ENCODE results near the gene FOXA2. TPM values are rescaled to one million over a fixed set of nuclear protein-coding genes. Genes with fewer than 3 reads are reported as not detected.

FOXA2 gene
- polyA plus RNA-seq, 3 donors = not detected

DNA sequence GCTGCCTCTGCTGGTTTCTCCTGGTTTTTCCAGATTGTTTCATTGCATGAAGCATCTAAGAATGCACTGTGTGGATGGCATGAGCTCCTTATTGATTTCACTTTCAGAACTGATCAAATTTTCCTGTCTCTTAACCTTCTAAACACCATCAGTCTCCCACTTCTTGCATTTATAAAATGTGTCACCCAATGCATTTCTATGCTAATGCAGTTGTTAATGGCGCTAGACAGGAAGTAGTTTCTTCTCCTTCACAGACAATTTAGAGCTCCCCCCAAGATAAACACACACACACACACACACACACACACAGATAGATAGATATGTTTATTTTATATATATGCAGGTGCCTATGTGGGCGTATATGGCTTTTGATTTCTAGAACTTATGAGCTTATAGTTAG, 45.6 kb upstream of the FOXA2 start:
- intact Hi-C loops (cut with micrococcal nuclease) = no loop called here
- Histone ChIP-seq H3K4me2 (replicated peaks; ENCODE audit: extremely low read depth, low read length, poor library complexity, severe bottlenecking) (no peak overlapping the region), H3K9me3 (replicated peaks in 1 of 2; ENCODE audit: control insufficient read depth in 1 of 2, insufficient read depth in 1 of 2, low read length in 2 of 2) (no peaks in the 10 kb centered on the region), H3K27ac (ENCODE audit: low read depth in 1 of 2, low read length in 2 of 2) (no peak overlapping the region), H3K79me2 (ENCODE audit: insufficient read depth, low read length) (no peaks in the 10 kb centered on the region), H3K27me3 (ENCODE audit: control insufficient read depth in 2 of 2, insufficient read depth in 2 of 2, low read length in 2 of 2) (no peaks in the 10 kb centered on the region), H3K4me1 (ENCODE audit: control insufficient read depth in 1 of 2, insufficient read depth in 2 of 2, low read length in 2 of 2) (no peaks in the 10 kb centered on the region), H2AFZ (ENCODE audit: insufficient read depth, low read depth, low read length, poor library complexity, severe bottlenecking) (no peak overlapping the region), H3K9ac (ENCODE audit: insufficient read depth, low read length, poor library complexity, severe bottlenecking) (no peak overlapping the region), H3K36me3 (replicated peaks in 1 of 2; ENCODE audit: control insufficient read depth in 1 of 2, insufficient read depth in 2 of 2, low read length in 2 of 2) (no peaks in the 10 kb centered on the region), H3K4me3 (replicated peaks in 1 of 3; ENCODE audit: low read depth in 2 of 3, low read length in 3 of 3) (no peak overlapping the region), H4K20me1 (ENCODE audit: insufficient read depth, low read length) (no peaks in the 10 kb centered on the region)
- Mint-ChIP-seq H3K4me1 (no peaks in the 10 kb centered on the region), H3K4me3 (no peak overlapping the region), H3K27ac (no peak overlapping the region), H3K36me3 (no peaks in the 10 kb centered on the region), H3K9me3 (no peaks in the 10 kb centered on the region), H3K27me3 (ENCODE audit: low read depth in 3 of 3) (peaks cover 7 to 9% (median 9%) of the 10 kb centered on the region in 3 donors)
- no CpG with 5 or more reads among the region's 2 CpGs for WGBS (ENCODE audit: insufficient coverage)
- no peak for DNase-seq
- TF ChIP-seq, protein P1, sequence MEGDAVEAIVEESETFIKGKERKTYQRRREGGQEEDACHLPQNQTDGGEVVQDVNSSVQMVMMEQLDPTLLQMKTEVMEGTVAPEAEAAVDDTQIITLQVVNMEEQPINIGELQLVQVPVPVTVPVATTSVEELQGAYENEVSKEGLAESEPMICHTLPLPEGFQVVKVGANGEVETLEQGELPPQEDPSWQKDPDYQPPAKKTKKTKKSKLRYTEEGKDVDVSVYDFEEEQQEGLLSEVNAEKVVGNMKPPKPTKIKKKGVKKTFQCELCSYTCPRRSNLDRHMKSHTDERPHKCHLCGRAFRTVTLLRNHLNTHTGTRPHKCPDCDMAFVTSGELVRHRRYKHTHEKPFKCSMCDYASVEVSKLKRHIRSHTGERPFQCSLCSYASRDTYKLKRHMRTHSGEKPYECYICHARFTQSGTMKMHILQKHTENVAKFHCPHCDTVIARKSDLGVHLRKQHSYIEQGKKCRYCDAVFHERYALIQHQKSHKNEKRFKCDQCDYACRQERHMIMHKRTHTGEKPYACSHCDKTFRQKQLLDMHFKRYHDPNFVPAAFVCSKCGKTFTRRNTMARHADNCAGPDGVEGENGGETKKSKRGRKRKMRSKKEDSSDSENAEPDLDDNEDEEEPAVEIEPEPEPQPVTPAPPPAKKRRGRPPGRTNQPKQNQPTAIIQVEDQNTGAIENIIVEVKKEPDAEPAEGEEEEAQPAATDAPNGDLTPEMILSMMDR (IDR thresholded peaks at IDR 0.05) = no peak

DNA sequence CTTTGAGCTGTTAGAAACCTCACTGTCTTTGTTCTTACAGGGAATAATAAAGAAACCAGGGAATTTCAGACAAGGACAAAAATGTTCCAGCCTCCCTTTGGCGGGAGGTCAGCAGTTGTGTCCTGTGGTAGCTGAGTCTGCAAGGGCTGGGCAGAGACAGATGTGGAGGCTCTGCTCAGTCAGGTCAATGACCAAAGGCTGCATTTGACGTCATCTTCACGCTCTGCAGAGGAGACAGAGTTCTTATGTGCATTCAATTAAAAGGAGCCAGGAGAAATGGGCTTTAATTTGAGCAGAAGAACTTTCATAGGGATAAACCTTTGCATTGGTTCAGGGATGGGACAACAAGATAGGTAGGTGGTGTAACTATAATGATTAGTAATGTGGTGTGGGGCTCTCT, 45.1 kb upstream of the FOXA2 start:
- DNase-seq = no peak

More for the DNA sequence above, 45.1 kb upstream of the FOXA2 start:
- no peak overlapping the region for H3K4me3 ChIP-seq (replicated peaks in 1 of 3; ENCODE audit: low read depth in 2 of 3, low read length in 3 of 3)
- H3K79me2 ChIP-seq (ENCODE audit: insufficient read depth, low read length) = no peaks in the 10 kb centered on the region
- H3K27ac Mint-ChIP-seq = no peak overlapping the region
- peaks cover 7 to 9% (median 9%) of the 10 kb centered on the region in 3 donors for H3K27me3 Mint-ChIP-seq (ENCODE audit: low read depth in 3 of 3)
- H3K36me3 Mint-ChIP-seq = no peaks in the 10 kb centered on the region
- H3K9ac ChIP-seq (ENCODE audit: insufficient read depth, low read length, poor library complexity, severe bottlenecking) = no peak overlapping the region
- TF ChIP-seq, protein P1 (IDR thresholded peaks at IDR 0.05) = no peak
- H3K9me3 ChIP-seq (replicated peaks in 1 of 2; ENCODE audit: control insufficient read depth in 1 of 2, insufficient read depth in 1 of 2, low read length in 2 of 2) = no peaks in the 10 kb centered on the region
- intact Hi-C loops (cut with micrococcal nuclease) = no loop called here
- H3K4me1 ChIP-seq (ENCODE audit: control insufficient read depth in 1 of 2, insufficient read depth in 2 of 2, low read length in 2 of 2) = no peaks in the 10 kb centered on the region
- no peak overlapping the region for H2AFZ ChIP-seq (ENCODE audit: insufficient read depth, low read depth, low read length, poor library complexity, severe bottlenecking)
- 100% methylated on average over 3 of the region's 3 CpGs for WGBS (ENCODE audit: insufficient coverage)
- no peaks in the 10 kb centered on the region for H3K27me3 ChIP-seq (ENCODE audit: control insufficient read depth in 2 of 2, insufficient read depth in 2 of 2, low read length in 2 of 2)
- no peaks in the 10 kb centered on the region for H4K20me1 ChIP-seq (ENCODE audit: insufficient read depth, low read length)
- no peak overlapping the region for H3K4me2 ChIP-seq (replicated peaks; ENCODE audit: extremely low read depth, low read length, poor library complexity, severe bottlenecking)
- H3K4me3 Mint-ChIP-seq = no peak overlapping the region
- no peak overlapping the region for H3K27ac ChIP-seq (ENCODE audit: low read depth in 1 of 2, low read length in 2 of 2)
- H3K9me3 Mint-ChIP-seq = no peaks in the 10 kb centered on the region
- no peaks in the 10 kb centered on the region for H3K36me3 ChIP-seq (replicated peaks in 1 of 2; ENCODE audit: control insufficient read depth in 1 of 2, insufficient read depth in 2 of 2, low read length in 2 of 2)
- no peaks in the 10 kb centered on the region for H3K4me1 Mint-ChIP-seq

Data from CD14-positive monocyte (primary cell).